B cell (primary cell): ENCODE measurements around the gene KAZN.

ENCODE experiments used
- CTCF ChIP-seq: fragments of 200-600 bp; IDR thresholded peaks from one replicate; pipeline ENCODE4 v1.8.0; 2022; ENCODE audit warnings: antibody characterized with exemption, mild to moderate bottlenecking
- EZH2 ChIP-seq: IDR thresholded peaks from 2 replicates; pipeline ENCODE4 v1.6.1; 2012; ENCODE audit warnings: borderline replicate concordance, low read depth, mild to moderate bottlenecking, moderate library complexity, low read length; ENCODE audit not compliant: insufficient read depth, poor library complexity, severe bottlenecking

- TF ChIP-seq CTCF (no peak), EZH2 (no peak)
These were observed 95.5 kb downstream of the KAZN start for GRCh38 chr1:14693949-14694348.
